ENCODE measurements around the gene PTPRG. TPM values are rescaled to one million over a fixed set of nuclear protein-coding genes. Genes with fewer than 3 reads are reported as not detected.

PTPRG gene
- total and polyA plus RNA-seq, 4 donors: 3.6 to 35.6 (median 8.1) TPM

DNA sequence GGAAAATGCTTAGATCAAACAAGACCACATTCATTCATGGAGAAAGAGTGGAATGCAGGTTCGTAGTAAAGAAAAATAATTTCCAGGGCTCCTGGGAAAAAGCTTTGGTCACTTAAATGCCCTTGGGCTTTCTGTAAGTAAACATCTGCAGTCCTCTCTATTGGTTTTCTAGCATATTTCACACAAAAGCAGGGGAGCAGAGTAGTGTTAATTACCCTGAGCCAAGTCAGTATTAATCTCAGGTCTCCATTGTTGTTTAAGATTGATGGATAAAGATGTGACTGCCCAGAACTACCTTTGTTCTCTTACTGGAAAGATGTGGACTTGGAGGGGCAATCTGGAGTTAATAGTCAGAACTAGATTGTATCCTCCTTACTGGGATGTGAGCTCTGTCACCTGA is 242.6 kb downstream of the PTPRG start (continued):
- TF ChIP-seq, protein P1, sequence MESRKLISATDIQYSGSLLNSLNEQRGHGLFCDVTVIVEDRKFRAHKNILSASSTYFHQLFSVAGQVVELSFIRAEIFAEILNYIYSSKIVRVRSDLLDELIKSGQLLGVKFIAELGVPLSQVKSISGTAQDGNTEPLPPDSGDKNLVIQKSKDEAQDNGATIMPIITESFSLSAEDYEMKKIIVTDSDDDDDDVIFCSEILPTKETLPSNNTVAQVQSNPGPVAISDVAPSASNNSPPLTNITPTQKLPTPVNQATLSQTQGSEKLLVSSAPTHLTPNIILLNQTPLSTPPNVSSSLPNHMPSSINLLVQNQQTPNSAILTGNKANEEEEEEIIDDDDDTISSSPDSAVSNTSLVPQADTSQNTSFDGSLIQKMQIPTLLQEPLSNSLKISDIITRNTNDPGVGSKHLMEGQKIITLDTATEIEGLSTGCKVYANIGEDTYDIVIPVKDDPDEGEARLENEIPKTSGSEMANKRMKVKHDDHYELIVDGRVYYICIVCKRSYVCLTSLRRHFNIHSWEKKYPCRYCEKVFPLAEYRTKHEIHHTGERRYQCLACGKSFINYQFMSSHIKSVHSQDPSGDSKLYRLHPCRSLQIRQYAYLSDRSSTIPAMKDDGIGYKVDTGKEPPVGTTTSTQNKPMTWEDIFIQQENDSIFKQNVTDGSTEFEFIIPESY (IDR thresholded peaks at IDR 0.05): no peak
- TF ChIP-seq RXRA (IDR thresholded peaks at IDR 0.05) (no peak), FOXA2 (IDR thresholded peaks at IDR 0.05) (no peak), REST (IDR thresholded peaks at IDR 0.05) (no peak), NR2F2 (IDR thresholded peaks at IDR 0.05) (no peak)
- TF ChIP-seq, protein P2, sequence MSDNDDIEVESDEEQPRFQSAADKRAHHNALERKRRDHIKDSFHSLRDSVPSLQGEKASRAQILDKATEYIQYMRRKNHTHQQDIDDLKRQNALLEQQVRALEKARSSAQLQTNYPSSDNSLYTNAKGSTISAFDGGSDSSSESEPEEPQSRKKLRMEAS (IDR thresholded peaks at IDR 0.05): no peak

GRCh38 chr3:61804782-61805181 is 243.4 kb downstream of the PTPRG start:
- Histone ChIP-seq H3K4me3 (ENCODE audit: low read depth in 1 of 3, low read length in 3 of 3) (no peak overlapping the region), H3K27me3 (ENCODE audit: control insufficient read depth in 4 of 4, insufficient read depth in 4 of 4, low read length in 3 of 4) (no peaks in the 10 kb centered on the region), H3K27ac (ENCODE audit: low read depth in 1 of 2, low read length in 2 of 2) (no peak overlapping the region), H3K9me3 (ENCODE audit: control insufficient read depth in 4 of 4, low read length in 3 of 4) (no peaks in the 10 kb centered on the region), H3K36me3 (ENCODE audit: control insufficient read depth in 4 of 4, insufficient read depth in 3 of 4, low read depth in 1 of 4, low read length in 3 of 4) (peaks cover 0 to 2% (median 0%) of the 10 kb centered on the region in 4 donors), H3K9ac (ENCODE audit: low read depth in 1 of 2, low read length in 2 of 2) (no peak overlapping the region), H3K4me1 (ENCODE audit: control insufficient read depth in 4 of 4, insufficient read depth in 4 of 4, low read length in 3 of 4) (peaks cover 7 to 36% (median 24%) of the 10 kb centered on the region in 4 donors)
- TF ChIP-seq, protein P2 (IDR thresholded peaks at IDR 0.05): no peak
- TF ChIP-seq GABPA (IDR thresholded peaks at IDR 0.05 in 1 of 2, conservative IDR thresholded peaks at IDR 0.05 in 1 of 2) (no peak), REST (IDR thresholded peaks at IDR 0.05) (no peak), TAF1 (conservative IDR thresholded peaks at IDR 0.05) (no peak), NR2F2 (IDR thresholded peaks at IDR 0.05) (no peak), HNF4A (conservative IDR thresholded peaks at IDR 0.05) (no peak), FOXA1 (IDR thresholded peaks at IDR 0.05) (no peak), FOXA2 (IDR thresholded peaks at IDR 0.05) (no peak), CTCF (IDR thresholded peaks at IDR 0.05; ENCODE audit: low read depth, low read length, missing input control) (no peak), EGR1 (IDR thresholded peaks at IDR 0.05; ENCODE audit: low read depth in 2 of 2) (no peak), JUND (IDR thresholded peaks at IDR 0.05) (no peak), HNF4G (IDR thresholded peaks at IDR 0.05) (no peak), RAD21 (IDR thresholded peaks at IDR 0.05) (no peak), ATF3 (IDR thresholded peaks at IDR 0.05) (no peak)
- TF ChIP-seq, protein P1 (IDR thresholded peaks at IDR 0.05): no peak
- 87% methylated on average over 1 of the region's 1 CpG for WGBS
- no peak for DNase-seq (ENCODE audit: low spot score)

Measured in liver (tissue), 9 donors.